ENCODE results near the gene RHBDL1.

RHBDL1 gene

DNA sequence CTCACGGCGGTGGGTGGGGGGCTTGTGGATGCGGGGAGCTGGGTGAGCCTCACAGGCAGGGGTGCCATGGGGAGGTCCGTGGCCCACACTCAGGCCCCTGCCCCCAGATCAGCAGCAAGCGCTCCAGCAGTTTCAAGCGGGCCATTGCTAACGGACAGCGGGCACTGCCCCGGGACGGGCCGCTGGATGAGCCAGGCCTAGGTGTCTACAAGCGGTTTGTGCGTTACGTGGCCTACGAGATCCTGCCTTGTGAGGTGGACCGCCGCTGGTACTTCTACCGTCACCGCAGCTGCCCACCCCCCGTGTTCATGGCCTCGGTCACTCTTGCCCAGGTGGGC is 1.1 kb downstream of the RHBDL1 start:
- FAIRE-seq = no peak

DNA sequence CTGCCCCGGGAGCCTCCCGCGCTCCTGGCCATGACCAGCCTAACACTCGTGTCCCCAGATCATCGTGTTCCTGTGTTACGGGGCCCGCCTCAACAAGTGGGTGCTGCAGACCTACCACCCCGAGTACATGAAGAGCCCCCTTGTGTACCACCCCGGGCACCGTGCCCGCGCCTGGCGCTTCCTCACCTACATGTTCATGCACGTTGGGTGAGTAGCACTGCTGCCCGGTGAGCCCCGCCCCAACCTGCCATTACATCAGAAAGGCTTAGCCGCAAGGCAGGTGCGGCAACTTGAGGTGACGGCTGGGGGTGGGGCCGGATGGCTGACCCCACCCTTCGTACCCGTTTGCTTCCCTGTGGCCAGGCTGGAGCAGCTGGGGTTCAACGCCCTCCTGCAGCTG is 1.4 kb downstream of the RHBDL1 start:
- FAIRE-seq = no peak

DNA sequence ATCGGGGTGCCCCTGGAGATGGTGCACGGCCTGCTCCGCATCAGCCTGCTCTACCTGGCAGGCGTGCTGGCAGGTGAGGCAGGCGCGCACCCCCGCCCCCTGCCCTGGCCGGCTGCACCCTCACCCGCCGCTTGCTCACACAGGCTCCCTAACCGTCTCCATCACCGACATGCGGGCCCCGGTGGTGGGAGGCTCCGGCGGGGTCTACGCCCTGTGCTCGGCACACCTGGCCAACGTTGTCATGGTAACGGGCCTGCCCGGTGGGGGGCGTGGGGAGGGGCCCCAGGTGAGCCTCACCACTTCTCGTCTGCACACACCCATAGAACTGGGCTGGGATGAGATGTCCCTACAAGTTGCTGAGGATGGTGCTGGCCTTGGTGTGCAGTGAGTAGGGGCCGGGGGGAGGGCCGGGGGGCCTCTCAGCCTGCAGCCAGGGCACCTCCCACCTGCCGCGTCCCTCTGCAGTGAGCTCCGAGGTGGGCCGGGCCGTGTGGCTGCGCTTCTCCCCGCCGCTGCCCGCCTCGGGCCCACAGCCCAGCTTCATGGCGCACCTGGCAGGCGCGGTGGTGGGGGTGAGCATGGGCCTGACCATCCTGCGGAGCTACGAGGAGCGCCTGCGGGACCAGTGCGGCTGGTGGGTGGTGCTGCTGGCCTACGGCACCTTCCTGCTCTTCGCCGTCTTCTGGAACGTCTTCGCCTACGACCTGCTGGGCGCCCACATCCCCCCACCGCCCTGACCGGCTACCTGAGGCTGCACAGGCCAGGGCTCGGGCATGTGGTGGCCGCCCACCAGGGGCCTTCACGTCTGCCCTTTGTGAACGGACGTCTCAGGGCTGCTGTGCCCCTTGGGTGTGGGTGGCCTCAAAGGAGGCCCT is 2.1 kb downstream of the RHBDL1 start:
- no peak for FAIRE-seq

DNA sequence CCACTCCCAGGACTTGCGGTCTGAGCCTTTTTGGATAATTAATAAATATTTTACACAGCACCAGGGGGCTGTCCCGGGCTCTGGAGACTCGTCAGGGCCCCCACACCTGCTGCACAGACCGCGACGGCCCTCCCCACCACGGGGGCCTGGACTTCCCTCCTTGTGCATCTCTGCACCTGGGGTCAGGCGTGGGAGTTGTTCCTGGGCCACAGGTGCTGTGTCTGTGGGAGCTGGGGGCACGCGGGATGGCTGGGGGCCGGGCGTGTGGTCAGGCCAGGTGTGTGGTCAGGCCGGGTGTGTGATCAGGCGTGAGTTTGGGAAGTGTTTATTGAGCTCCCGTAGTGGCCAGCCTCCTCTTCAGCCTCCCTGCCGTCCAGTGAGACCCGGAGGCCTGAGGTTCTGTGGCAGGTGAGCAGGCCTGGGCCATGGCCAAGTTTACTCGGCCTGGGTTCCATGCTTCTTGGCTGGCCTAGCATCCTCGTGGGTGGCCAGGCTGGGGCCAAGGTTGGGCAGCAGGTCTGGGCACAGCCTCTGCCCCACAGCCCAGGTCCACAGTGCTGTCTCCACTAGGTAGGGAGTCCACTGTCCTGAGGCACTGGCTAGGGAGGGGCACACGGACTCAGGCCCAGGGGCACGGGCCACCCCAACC is 2.9 kb downstream of the RHBDL1 start:
- FAIRE-seq = no peak

DNA sequence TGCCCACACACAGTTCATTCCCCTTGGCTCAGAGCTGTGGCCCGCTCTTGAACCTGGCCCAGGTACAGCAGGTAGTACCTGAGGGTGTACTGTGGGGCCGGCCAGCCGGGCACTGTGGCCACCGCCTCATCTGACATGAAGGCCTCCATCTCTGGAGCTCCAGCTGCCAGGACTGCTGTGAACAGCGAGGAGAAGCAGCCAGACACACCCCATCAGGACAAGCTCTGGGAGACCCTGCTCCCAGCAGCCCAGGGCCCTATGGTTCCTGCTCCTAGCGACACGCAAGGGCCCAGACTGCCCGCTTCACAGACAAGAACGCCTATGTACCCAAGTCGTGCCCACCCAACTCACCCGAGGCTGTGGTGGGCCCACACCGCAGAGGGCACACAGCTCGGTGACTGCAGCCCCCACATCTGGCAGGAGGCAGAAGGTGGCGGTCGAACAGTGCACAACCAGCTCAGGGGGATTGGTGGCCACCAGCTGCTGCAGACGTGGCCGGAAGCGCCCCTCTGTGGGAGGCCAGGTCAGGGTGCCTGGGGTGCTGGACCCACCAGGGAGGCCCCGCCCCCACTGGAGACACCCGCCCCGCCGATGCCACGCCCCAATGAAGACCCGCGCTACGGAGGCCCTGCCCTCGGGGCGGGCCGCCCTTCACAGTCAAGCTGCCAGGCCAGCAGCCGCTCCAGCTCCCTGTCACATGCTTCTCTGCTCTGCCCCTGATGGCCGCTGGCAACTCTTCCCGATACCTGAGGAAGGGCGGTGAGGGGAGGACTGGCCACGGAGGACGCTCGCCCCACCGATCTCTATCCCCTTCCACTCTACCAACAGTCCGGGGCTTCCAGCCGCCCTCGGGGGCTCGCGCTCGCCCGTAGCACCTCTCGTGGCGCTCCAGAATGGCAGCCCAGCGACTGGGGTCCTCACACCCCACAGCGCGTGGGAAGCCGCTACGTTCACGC is 3.7 kb downstream of the RHBDL1 start:
- no peak for FAIRE-seq

DNA sequence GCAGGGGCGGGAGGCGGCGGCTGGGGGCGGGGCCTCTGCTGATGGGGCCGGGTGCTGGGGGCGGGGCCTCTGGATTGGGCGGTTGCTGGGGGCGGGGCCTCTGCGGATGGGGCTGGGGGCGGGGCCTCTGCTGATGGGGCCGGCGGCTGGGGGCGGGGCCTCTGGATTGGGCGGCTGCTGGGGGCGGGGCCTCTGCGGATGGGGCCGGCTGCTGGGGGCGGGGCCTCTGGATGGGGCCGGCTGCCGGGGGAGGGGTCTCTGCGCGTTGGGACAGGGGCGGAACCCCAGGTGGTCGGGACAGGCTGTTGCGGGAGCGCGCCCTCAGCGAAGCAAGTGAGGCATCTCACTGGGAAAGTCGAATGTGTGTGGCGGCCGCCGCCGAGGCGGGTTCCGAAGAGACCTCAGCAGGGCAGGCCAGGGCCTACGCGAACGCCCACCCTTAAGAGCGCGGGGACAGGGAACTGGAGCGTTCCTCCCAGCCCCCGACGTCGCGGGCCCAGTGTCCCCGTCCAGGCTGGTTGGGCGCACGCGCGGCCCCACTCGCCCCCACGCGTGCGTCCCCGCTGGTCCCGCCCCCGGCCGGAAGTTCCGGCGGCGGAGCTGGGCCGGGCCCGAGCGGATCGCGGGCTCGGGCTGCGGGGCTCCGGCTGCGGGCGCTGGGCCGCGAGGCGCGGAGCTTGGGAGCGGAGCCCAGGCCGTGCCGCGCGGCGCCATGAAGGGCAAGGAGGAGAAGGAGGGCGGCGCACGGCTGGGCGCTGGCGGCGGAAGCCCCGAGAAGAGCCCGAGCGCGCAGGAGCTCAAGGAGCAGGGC is 4.5 kb downstream of the RHBDL1 start, which contains the start of gene STUB1:
Gene STUB1, plus strand, starts transcription at position 597 of the 811 bp plus-strand sequence. Its CDS starts 116 bp downstream, at position 713.
- no peak for FAIRE-seq

DNA sequence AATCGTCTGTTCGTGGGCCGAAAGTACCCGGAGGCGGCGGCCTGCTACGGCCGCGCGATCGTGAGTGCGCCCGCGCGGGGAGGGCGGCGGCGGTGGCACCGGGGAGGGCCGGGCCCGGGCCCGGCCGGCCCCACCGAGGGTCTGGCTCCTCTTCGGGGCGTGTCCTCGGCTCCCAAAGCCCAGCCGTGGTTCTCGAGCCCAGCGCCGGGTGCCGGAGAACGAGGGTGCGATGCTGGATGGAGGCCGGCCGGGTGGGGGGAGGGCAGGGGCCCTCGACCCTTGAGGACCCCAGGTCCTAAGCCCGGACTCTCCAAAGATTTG is 5.1 kb downstream of the RHBDL1 start:
- no peak for FAIRE-seq

DNA sequence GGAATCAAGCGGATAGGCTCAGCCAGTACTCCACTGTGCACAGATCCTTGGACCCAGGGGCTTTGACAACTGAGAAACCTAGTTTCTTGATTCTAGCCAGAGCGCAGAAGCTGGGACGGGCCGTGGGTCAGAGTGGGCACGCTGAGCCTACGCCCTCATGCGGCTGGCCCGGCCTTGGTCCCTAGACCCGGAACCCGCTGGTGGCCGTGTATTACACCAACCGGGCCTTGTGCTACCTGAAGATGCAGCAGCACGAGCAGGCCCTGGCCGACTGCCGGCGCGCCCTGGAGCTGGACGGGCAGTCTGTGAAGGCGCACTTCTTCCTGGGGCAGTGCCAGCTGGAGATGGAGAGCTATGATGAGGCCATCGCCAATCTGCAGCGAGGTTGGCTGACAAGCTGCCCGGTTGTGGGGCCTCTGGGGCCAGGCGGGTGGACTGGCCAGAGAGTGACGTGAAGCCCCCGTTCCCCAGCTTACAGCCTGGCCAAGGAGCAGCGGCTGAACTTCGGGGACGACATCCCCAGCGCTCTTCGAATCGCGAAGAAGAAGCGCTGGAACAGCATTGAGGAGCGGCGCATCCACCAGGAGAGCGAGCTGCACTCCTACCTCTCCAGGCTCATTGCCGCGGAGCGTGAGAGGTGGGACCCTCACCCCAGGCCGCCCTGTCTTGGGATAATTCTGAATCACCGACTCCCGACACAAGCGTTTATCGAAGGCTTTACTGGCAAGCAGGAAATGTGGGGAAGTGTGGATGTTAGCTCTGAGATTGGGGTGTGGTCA is 5.7 kb downstream of the RHBDL1 start:
- no peak for FAIRE-seq

DNA sequence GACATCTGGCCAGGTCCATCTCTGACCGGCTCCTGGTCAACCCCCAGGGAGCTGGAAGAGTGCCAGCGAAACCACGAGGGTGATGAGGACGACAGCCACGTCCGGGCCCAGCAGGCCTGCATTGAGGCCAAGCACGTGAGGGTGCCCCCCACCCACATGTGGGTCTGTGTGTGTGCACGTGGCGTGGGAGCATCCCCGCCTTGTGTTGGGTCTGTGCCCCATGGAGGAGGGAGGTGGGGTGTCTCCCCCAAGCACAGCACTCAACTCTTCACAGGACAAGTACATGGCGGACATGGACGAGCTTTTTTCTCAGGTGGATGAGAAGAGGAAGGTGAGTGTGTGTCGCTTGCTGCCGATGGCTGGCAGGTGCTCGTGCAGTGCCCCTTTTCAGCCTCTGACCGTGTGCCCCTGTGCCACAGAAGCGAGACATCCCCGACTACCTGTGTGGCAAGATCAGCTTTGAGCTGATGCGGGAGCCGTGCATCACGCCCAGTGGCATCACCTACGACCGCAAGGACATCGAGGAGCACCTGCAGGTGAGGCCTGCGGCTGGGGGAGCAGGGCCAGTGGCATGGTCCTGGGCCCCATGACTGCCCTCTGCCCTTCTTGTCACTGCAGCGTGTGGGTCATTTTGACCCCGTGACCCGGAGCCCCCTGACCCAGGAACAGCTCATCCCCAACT is 6.4 kb downstream of the RHBDL1 start:
- FAIRE-seq = no peak

DNA sequence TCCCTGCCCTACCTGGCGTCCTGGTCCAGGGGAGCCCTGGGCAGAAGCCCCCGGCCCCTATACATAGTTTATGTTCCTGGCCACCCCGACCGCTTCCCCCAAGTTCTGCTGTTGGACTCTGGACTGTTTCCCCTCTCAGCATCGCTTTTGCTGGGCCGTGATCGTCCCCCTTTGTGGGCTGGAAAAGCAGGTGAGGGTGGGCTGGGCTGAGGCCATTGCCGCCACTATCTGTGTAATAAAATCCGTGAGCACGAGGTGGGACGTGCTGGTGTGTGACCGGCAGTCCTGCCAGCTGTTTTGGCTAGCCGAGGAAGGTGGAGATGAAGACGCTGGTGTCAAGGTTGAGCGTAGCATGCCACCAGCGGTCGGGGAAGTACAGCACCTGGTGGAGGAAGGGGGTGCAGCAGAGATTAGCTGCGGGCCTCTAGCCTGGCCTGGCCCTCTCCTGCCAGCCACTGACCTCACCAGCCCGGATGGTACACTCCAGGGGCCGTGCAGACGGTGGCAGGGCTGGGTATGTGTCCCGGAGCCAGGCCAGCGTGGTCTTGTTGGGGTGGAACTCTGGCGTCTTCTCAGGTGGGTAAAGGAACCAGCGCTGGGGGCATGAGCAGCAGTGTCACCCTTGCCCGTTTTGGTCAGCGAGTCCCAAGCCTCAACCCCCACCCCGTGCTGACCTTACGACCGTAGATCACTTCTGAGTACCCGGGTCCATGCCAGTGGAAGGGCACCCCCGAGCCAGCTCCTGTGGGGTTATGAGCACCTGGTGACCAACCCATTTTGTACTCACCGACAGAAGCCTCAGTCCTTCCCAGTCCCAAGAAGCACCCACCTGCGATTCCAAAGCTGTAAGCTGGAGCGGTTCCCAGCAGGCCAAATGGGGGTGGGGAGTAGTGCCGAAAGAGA is 7.3 kb downstream of the RHBDL1 start:
- FAIRE-seq = no peak

DNA sequence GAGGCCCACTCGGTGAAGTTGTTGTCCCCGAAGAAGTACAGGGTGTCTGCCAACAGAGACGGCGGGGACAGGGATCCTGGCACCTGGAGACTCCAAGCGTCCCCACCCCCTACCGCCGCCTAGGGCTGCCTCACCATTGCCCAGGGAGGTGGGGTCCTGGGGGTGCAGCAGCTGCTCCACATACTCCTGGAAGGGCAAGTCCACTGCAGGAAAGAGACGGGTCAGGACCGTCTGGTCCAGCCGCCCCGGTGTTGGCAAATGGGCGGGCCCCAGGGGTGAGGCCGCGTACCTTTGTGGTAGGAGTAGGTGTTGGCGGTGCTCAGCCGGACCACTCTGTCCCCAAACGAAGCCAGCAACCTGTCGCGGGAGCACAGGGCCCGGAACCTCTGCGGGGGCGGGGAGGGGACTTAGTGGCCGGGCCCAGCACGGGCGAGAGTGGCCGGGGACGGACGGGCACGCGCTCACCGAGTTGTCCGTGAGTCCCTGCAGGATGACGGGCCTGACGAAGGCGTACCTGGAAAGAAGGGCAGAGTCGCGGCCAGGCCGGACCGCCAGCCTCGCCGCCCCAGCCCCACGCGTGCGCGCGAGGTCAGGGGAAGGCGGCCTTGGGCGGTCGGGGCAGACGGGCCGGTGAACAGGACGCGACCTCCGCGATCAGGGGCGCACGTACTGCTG is 8.1 kb downstream of the RHBDL1 start:
- FAIRE-seq = no peak

DNA sequence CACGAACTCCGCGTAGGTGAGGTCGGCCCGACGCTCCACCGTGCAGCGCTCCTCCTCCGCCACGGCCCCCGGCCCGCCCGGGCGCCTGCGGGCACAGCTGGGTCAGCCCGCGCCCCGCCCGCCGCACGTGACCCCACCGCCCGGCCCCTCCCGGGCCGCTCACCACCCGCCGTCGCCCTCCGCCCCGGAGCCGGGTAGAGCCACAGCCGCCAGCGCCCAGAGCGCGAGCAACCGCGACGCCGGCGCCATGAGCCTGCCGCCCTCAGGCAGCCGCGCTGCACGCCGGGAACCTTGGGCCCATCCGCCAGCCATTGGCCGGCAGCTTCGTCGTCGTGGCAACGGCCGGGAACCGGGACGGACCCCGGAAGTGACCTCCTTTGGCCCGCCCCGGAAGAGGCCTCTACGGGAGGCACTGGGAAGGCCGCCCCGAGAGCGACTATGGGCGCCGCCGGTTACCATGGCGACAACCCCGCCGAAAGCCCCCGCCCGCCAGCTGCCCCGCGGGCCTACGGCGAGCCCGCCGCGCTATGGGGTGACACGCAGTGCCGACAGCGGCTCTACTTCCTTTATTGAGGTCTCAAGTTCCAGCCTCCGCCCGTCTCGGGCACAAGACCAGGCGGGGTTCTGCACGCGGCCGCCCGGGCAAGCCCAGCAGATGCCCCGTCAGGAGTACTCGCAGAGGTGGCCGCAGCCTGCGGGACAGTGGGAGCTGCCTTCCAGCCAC is 8.8 kb downstream of the RHBDL1 start, which contains the start of gene JMJD8:
Gene JMJD8, minus strand, starts transcription at position 264 of the 724 bp plus-strand sequence. Its CDS starts 15 bp downstream, at position 249.
- no peak for FAIRE-seq

DNA sequence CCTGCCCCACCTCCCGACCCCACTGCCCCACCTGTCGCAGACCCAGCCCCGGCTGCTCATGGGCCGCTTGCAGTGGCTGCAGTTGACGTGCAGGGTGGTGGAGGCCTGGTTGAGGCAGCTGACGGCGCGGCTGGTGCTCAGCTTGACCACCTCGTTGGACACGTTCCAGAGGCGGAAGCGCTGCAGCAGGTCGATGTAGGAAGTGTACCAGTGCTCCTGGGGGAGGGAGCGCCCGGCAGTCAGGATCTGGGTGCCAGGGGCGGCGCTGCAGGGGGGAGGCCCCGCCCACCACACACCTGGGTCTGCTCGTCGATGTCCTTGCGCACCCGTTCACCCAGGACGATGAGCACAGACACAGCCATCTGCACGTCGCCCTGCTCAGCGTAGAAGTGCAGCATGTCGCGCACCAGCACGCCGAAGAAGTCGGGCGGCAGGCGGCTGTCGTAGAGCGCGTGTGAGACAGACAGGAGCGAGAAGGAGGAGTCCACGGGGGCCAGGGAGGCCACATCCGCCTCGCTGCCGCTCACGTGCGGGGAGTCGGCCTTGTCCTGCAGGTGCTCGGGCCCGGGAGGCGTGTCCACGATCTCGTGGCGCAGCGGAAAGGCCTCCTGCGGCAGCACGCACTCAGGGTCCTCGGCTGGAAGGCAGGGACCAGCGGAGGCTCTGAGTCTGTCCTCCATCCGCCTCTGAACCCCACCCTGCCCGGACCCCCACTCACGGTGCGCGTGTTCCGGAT is 9.7 kb downstream of the RHBDL1 start:
- no peak for FAIRE-seq

DNA sequence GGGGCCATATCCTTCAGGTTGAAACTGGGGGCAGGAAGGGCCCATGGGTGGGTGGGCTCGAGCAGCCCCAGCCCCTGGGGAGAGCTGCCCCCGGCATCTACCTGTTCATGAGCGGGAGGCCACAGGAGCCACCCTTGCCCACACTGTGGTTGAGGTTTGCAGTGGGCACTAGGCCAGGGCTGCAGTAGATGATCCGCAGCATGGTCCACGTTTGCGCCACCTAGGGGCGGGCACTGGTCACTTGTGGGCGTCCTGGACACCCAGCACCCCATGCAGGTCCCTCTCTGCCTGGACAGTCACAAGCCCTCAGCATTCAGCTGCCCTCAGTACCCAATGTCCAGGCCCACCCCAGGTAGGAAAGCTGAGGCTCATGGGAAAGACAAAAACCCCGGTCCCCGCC is 10.5 kb downstream of the RHBDL1 start:
- no peak for FAIRE-seq

DNA sequence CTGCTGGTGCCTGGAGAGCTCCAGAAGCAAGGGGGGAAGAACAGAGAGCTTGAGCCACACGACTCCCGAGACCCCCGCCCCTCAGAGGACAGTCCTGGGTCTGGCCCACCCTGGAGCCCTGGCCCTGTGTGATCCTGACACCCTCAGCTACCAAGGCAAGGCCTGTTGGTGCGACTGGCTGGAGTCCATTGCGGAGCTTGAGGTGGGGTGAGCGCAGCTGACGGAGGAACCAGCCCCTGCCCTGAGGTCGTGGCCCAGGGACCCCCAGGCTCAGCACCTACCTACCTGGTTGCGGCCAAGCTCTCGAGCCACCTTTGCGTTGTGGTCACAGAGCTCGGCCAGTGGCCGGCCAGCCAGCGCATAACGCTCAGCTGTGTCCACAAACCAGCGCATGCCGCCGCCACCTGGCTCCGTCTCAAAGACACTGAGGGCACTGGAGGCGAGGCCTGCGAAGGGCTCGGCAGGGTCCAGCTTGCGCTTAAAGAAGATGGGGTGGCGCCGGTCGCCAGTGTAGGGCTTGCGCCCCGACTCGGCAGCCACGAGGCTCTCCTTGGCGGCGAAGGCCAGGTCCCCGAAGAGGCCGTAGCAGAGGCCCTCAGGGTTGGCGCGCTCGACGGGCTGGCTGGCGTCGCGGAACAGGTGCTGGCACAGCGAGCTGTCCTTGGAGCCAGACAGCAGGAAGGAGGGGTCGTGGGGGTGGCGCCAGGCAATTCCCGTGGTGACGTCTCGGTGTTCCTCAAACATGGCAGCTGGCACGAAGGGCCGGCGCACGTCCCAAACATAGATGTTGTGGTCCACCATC is 11.2 kb downstream of the RHBDL1 start:
- no peak for FAIRE-seq

DNA sequence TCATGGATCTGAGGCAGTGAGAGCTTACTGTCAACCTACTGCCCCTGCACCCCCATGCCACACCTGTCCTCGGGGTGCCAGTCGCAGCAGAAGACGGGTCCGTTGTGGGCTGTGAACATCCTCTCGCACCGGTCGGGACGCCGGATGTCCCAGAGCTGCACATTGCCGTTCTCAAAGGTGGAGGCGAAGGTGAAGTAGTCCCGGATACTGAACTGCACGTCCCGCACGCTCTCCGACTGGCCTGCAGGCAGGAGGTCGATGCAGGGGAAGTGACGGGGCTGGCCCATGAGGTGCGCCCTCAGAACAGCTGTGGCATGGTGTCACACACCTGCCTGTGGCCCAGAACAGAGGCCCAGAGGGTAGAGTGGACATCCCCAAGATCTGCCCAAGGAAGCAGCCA is 12.0 kb downstream of the RHBDL1 start:
- no peak for FAIRE-seq

Data from A204.1 (cell line).